IMR-90 (cell line): ENCODE measurements around the gene ANK3. TPM values are rescaled to one million over a fixed set of nuclear protein-coding genes. Genes with fewer than 3 reads are reported as not detected.

Experiments
- ATAC-seq: fragments of 200-7000 bp; cut with Tn5 transposase; 2 replicates; pipeline ENCODE4 v1.9.1; 2020; ENCODE audit warnings: low read depth, mild to moderate bottlenecking, moderate library complexity
- BruUV-seq: library from RNA; stranded (reverse); fragments of 400-500 nt; replicated peaks from 2 replicates; lab custom pipeline; 2021; lab: Mats Ljungman, UMichigan
- CTCF ChIA-PET: fragments of 300-600 bp; formaldehyde crosslinking; extraction: SDS; loops from one replicate; lab custom pipeline; 2021; ENCODE audit warnings: antibody characterized with exemption; lab: Yijun Ruan, JAX
- POLR2A ChIA-PET: fragments of 300-600 bp; sonication (Branson Sonifier 250); formaldehyde crosslinking; loops from one replicate; lab custom pipeline; 2022; ENCODE audit warnings: antibody characterized with exemption; ENCODE audit not compliant: unreplicated experiment; lab: Charles Lee
- DNase-seq: peaks from one replicate; pipeline ENCODE4 v3.0.0; 2013
- H2AFZ ChIP-seq: replicated peaks from 2 replicates; pipeline ENCODE3; 2013; ENCODE audit warnings: low read length, mild to moderate bottlenecking; ENCODE audit not compliant: poor library complexity
- H2AK5ac ChIP-seq: 2 replicates; pipeline ENCODE4 v1.6.1; 2013; ENCODE audit warnings: low read depth, low read length, inconsistent platforms
- H2AK9ac ChIP-seq: replicated peaks from 2 replicates; pipeline ENCODE3; 2013; ENCODE audit warnings: mild to moderate bottlenecking, low read depth, low read length, moderate library complexity; ENCODE audit not compliant: poor library complexity
- H2BK120ac ChIP-seq: 2 replicates; pipeline ENCODE4 v1.6.1; 2013; ENCODE audit warnings: low read depth, low read length, inconsistent platforms
- H2BK15ac ChIP-seq: 3 replicates; pipeline ENCODE4 v1.6.1; 2013; ENCODE audit warnings: low read depth, low read length, inconsistent platforms
- H2BK20ac ChIP-seq: 2 replicates; pipeline ENCODE4 v1.6.1; 2013; ENCODE audit warnings: low read depth, mild to moderate bottlenecking, inconsistent platforms, low read length, moderate library complexity
- H2BK5ac ChIP-seq: 2 replicates; pipeline ENCODE4 v1.6.1; 2013; ENCODE audit warnings: mild to moderate bottlenecking, low read depth, low read length, inconsistent platforms; ENCODE audit not compliant: poor library complexity, severe bottlenecking
- H3K14ac ChIP-seq: replicated peaks from 2 replicates; pipeline ENCODE4 v1.6.1; 2013; ENCODE audit warnings: low read depth, low read length, inconsistent platforms
- H3K18ac ChIP-seq: 2 replicates; pipeline ENCODE4 v1.6.1; 2013; ENCODE audit warnings: low read depth, low read length, control low read depth
- H3K23ac ChIP-seq: 2 replicates; pipeline ENCODE4 v1.6.1; 2013; ENCODE audit warnings: low read depth, low read length, inconsistent platforms
- H3K27ac ChIP-seq: 2 replicates; pipeline ENCODE4 v1.5.1; 2013; ENCODE audit warnings: mild to moderate bottlenecking, control low read depth, low read length; ENCODE audit not compliant: insufficient read depth
- H3K27me3 ChIP-seq: 2 replicates; pipeline ENCODE4 v1.6.1; 2013; ENCODE audit warnings: low read length; ENCODE audit not compliant: control insufficient read depth, insufficient read depth
- H3K36me3 ChIP-seq: 2 replicates; pipeline ENCODE4 v1.6.1; 2013; ENCODE audit warnings: low read length, mixed read lengths; ENCODE audit not compliant: control insufficient read depth, insufficient read depth
- H3K4ac ChIP-seq: 2 replicates; pipeline ENCODE4 v1.6.1; 2013; ENCODE audit warnings: low read depth, low read length, inconsistent platforms
- H3K4me1 ChIP-seq: 2 replicates; pipeline ENCODE4 v1.6.1; 2013; ENCODE audit warnings: low read length, mixed read lengths; ENCODE audit not compliant: control insufficient read depth, insufficient read depth
- H3K4me2 ChIP-seq: 2 replicates; pipeline ENCODE4 v1.6.1; 2013; ENCODE audit warnings: low read depth, mild to moderate bottlenecking, control low read depth, low read length, moderate library complexity
- H3K4me3 ChIP-seq: 2 replicates; pipeline ENCODE4 v1.5.1; 2013; ENCODE audit warnings: low read depth, mild to moderate bottlenecking, control low read depth, low read length, moderate library complexity; ENCODE audit not compliant: insufficient read depth
- H3K56ac ChIP-seq: 2 replicates; pipeline ENCODE4 v1.6.1; 2013; ENCODE audit warnings: low read length, inconsistent platforms; ENCODE audit not compliant: insufficient read depth; ENCODE audit errors: extremely low read depth
- H3K79me1 ChIP-seq, 2 experiments: 2 replicates each; pipeline ENCODE4 v1.6.1; 2013; ENCODE audit warnings: low read length in 2 of 2, inconsistent platforms in 1 of 2, low read depth in 1 of 2
- H3K9ac ChIP-seq: 2 replicates; pipeline ENCODE4 v1.6.1; 2013; ENCODE audit warnings: low read depth, low read length, control low read depth
- H3K9me1 ChIP-seq: 2 replicates; pipeline ENCODE4 v1.6.1; 2013; ENCODE audit warnings: low read length, inconsistent platforms; ENCODE audit not compliant: insufficient read depth
- H3K9me3 ChIP-seq: 2 replicates; pipeline ENCODE4 v1.6.1; 2013; ENCODE audit warnings: low read length; ENCODE audit not compliant: control insufficient read depth, insufficient read depth
- H4K20me1 ChIP-seq: 2 replicates; pipeline ENCODE4 v1.6.1; 2013; ENCODE audit warnings: low read length, inconsistent platforms; ENCODE audit not compliant: insufficient read depth
- H4K5ac ChIP-seq: 2 replicates; pipeline ENCODE4 v1.6.1; 2013; ENCODE audit warnings: mild to moderate bottlenecking, low read depth, low read length, control low read depth
- H4K8ac ChIP-seq, 2 experiments: 2 replicates each; pipeline ENCODE4 v1.6.1; 2013; ENCODE audit warnings: low read depth in 2 of 2, low read length in 2 of 2, control low read depth in 1 of 2, inconsistent platforms in 1 of 2
- H4K91ac ChIP-seq: 2 replicates; pipeline ENCODE4 v1.6.1; 2013; ENCODE audit warnings: low read depth, low read length, inconsistent platforms; ENCODE audit not compliant: insufficient read depth
- BHLHE40 ChIP-seq: fragments of 150-350 bp; IDR thresholded peaks from 2 replicates; pipeline ENCODE4 v1.6.1; 2016; ENCODE audit warnings: mild to moderate bottlenecking, low read depth, low read length
- CEBPB ChIP-seq: IDR thresholded peaks from 2 replicates; pipeline ENCODE4 v1.6.1; 2012; ENCODE audit warnings: low read depth, low read length, improper control_type of control experiment
- CHD1 ChIP-seq: IDR thresholded peaks from 2 replicates; pipeline ENCODE4 v1.6.1; 2012; ENCODE audit warnings: low read depth, low read length, improper control_type of control experiment
- FOS ChIP-seq: fragments of 150-350 bp; IDR thresholded peaks from 2 replicates; pipeline ENCODE4 v1.6.1; 2016; ENCODE audit warnings: low read depth, low read length
- MAFK ChIP-seq: IDR thresholded peaks from 2 replicates; pipeline ENCODE4 v1.6.1; 2012; ENCODE audit warnings: low read depth, low read length, improper control_type of control experiment
- MAZ ChIP-seq: IDR thresholded peaks from 2 replicates; pipeline ENCODE4 v1.6.1; 2012; ENCODE audit warnings: low read depth, mild to moderate bottlenecking, low read length, improper control_type of control experiment, moderate library complexity, borderline replicate concordance
- MXI1 ChIP-seq: IDR thresholded peaks from 2 replicates; pipeline ENCODE4 v1.6.1; 2012; ENCODE audit warnings: low read depth, mild to moderate bottlenecking, low read length, moderate library complexity, borderline replicate concordance
- NFE2L2 ChIP-seq: fragments of 150-350 bp; IDR thresholded peaks from 2 replicates; pipeline ENCODE4 v1.6.1; 2016; ENCODE audit warnings: low read depth, mild to moderate bottlenecking, low read length
- POLR2A ChIP-seq: IDR thresholded peaks from 2 replicates; pipeline ENCODE4 v1.6.1; 2012; ENCODE audit warnings: mild to moderate bottlenecking, low read depth, low read length
- RAD21 ChIP-seq: IDR thresholded peaks from 2 replicates; pipeline ENCODE4 v1.6.1; 2012; ENCODE audit warnings: low read length, improper control_type of control experiment
- RCOR1 ChIP-seq: IDR thresholded peaks from 2 replicates; pipeline ENCODE4 v1.6.1; 2012; ENCODE audit warnings: mild to moderate bottlenecking, low read length, improper control_type of control experiment; ENCODE audit not compliant: insufficient replicate concordance
- RFX5 ChIP-seq: IDR thresholded peaks from 2 replicates; pipeline ENCODE4 v1.8.0; 2012; ENCODE audit warnings: low read depth, mild to moderate bottlenecking, low read length, moderate library complexity
- SMC3 ChIP-seq: fragments of 150-350 bp; IDR thresholded peaks from 2 replicates; pipeline ENCODE4 v1.6.1; 2016; ENCODE audit warnings: low read depth, mild to moderate bottlenecking, antibody characterized with exemption, low read length, moderate library complexity
- WGBS, 2 experiments: methylation state at CpG; one replicate each; pipeline versions ENCODE4 v1.1.5 to v1.1.7; 2013; ENCODE audit warnings: missing lambda C conversion rate in 2 of 2; ENCODE audit not compliant: insufficient read length in 1 of 2; ENCODE audit errors: extremely low coverage in 2 of 2; 5-methylcytosine and 5-hydroxymethylcytosine counted together
- dilution Hi-C: fragments of 300-500 bp; cut with HindIII; formaldehyde crosslinking; loops from one replicate; pipeline ENCODE4 v1.14.3; 2018; ENCODE audit warnings: low sequenced_read_pairs; ENCODE audit not compliant: unreplicated experiment
- in situ Hi-C: fragments of 300-500 bp; cut with MboI; formaldehyde crosslinking; loops from 3 replicates; pipeline ENCODE4 v1.14.3; 2019; ENCODE audit warnings: low sequenced_read_pairs, inconsistent platforms, mixed read lengths
- intact Hi-C: fragments of 100-400 bp; cut with micrococcal nuclease; formaldehyde crosslinking; loops from 2 replicates; pipeline ENCODE4 v1.10.0; 2022
- polyA plus RNA-seq, 3 experiments: library from polyadenylated mRNA; depleted of rRNA; stranded (reverse); fragments of >200 nt; gene quantifications; 2 replicates each; pipeline ENCODE4 v1.2.3, GENCODE V29; 2012; ENCODE audit warnings: low replicate concordance in 1 of 3
- total RNA-seq: library from RNA; depleted of rRNA; stranded (reverse); fragments of >200 nt; gene quantifications from 2 replicates; pipeline ENCODE4 v1.2.3, GENCODE V29; 2012
- TF ChIP-seq, protein P1 (sequence below): conservative IDR thresholded peaks from 2 replicates; pipeline ENCODE4 v1.5.1; 2012; ENCODE audit warnings: mild to moderate bottlenecking, low read depth, low read length, improper control_type of control experiment
- TF ChIP-seq, protein P2 (sequence below): fragments of 150-350 bp; IDR thresholded peaks from 2 replicates; pipeline ENCODE4 v1.6.1; 2017; ENCODE audit warnings: mild to moderate bottlenecking, antibody characterized with exemption, low read length, low read depth
- TF ChIP-seq, protein P3 (sequence below): fragments of 150-350 bp; IDR thresholded peaks from 2 replicates; pipeline ENCODE4 v1.6.1; 2016; ENCODE audit warnings: low read depth, mild to moderate bottlenecking, low read length, moderate library complexity, borderline replicate concordance

ANK3 gene
- total and polyA plus RNA-seq, 2 of the 4 experiments (the other 2 are of a cell fraction) = 0.63 to 1.8 TPM

DNA sequence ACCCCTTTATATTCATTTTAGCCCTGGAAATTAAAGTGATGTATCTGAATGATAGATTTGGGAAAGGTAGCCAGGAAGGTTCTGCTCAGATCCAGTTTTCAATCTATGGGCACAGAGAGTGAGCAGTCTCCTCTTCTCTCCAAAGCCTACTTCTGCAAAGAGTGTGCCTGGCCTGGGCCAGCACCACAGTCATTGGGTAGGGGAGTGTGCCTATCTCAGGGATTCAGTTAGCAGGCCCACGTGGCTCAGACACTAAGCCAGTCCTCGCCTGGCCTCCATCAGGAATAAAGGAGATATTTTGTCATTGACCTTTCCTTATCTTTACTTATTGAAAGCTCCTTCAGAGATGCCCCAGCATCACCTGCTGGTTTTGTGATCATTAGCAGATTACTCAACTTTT is 267.5 kb downstream of the ANK3 start:
- H2BK120ac ChIP-seq = peak overlapping the region; percentile 0; the same call in 1 of the 2 replicates
- H4K5ac ChIP-seq = no peak overlapping the region
- in situ Hi-C loops = loop anchor here (10.0 to 25.0 kb wide), 2 partner anchors 313 to 515 kb away; no protein-coding TSS in a partner anchor
- no TSS peak for BruUV-seq
- TF ChIP-seq, protein P1, sequence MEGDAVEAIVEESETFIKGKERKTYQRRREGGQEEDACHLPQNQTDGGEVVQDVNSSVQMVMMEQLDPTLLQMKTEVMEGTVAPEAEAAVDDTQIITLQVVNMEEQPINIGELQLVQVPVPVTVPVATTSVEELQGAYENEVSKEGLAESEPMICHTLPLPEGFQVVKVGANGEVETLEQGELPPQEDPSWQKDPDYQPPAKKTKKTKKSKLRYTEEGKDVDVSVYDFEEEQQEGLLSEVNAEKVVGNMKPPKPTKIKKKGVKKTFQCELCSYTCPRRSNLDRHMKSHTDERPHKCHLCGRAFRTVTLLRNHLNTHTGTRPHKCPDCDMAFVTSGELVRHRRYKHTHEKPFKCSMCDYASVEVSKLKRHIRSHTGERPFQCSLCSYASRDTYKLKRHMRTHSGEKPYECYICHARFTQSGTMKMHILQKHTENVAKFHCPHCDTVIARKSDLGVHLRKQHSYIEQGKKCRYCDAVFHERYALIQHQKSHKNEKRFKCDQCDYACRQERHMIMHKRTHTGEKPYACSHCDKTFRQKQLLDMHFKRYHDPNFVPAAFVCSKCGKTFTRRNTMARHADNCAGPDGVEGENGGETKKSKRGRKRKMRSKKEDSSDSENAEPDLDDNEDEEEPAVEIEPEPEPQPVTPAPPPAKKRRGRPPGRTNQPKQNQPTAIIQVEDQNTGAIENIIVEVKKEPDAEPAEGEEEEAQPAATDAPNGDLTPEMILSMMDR = no peak
- TF ChIP-seq POLR2A = no peak
- TF ChIP-seq FOS = no peak
- no peak for TF ChIP-seq BHLHE40
- no peak for TF ChIP-seq NFE2L2
- no peak for TF ChIP-seq RAD21
- TF ChIP-seq RFX5 = no peak
- TF ChIP-seq, protein P2, sequence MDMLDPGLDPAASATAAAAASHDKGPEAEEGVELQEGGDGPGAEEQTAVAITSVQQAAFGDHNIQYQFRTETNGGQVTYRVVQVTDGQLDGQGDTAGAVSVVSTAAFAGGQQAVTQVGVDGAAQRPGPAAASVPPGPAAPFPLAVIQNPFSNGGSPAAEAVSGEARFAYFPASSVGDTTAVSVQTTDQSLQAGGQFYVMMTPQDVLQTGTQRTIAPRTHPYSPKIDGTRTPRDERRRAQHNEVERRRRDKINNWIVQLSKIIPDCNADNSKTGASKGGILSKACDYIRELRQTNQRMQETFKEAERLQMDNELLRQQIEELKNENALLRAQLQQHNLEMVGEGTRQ = no peak
- no peak for TF ChIP-seq CHD1
- TF ChIP-seq MAFK = no peak
- TF ChIP-seq SMC3 = no peak
- TF ChIP-seq CEBPB = no peak
- no peak for TF ChIP-seq MXI1
- TF ChIP-seq RCOR1 = no peak
- TF ChIP-seq, protein P3, sequence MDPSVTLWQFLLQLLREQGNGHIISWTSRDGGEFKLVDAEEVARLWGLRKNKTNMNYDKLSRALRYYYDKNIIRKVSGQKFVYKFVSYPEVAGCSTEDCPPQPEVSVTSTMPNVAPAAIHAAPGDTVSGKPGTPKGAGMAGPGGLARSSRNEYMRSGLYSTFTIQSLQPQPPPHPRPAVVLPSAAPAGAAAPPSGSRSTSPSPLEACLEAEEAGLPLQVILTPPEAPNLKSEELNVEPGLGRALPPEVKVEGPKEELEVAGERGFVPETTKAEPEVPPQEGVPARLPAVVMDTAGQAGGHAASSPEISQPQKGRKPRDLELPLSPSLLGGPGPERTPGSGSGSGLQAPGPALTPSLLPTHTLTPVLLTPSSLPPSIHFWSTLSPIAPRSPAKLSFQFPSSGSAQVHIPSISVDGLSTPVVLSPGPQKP = no peak
- TF ChIP-seq MAZ = no peak
- no peak overlapping the region for H3K4me2 ChIP-seq
- no peak overlapping the region for H2AK5ac ChIP-seq
- no peak overlapping the region for H4K8ac ChIP-seq
- H3K4me3 ChIP-seq = no peak overlapping the region
- no peaks in the 10 kb centered on the region; the same call in 1 of the 2 replicates for H3K27me3 ChIP-seq
- H2BK20ac ChIP-seq = no peak overlapping the region
- ChIA-PET POLR2A (no interaction called here), CTCF (no interaction called here)
- H3K9me3 ChIP-seq = no peaks in the 10 kb centered on the region
- no peak overlapping the region for H3K56ac ChIP-seq
- H3K4me1 ChIP-seq = peaks cover 3% of the 10 kb centered on the region; the same call in 1 of the 2 replicates
- dilution Hi-C loops = no loop called here
- H4K20me1 ChIP-seq = no peaks in the 10 kb centered on the region
- DNase-seq = no peak
- no peaks in the 10 kb centered on the region for H3K79me1 ChIP-seq
- H3K36me3 ChIP-seq = no peaks in the 10 kb centered on the region
- H3K9me1 ChIP-seq = peaks cover 4% of the 10 kb centered on the region; the same call in 1 of the 2 replicates
- H3K23ac ChIP-seq = no peak overlapping the region
- H3K4ac ChIP-seq = no peak overlapping the region
- no peak overlapping the region for H2BK5ac ChIP-seq
- H3K27ac ChIP-seq = no peak overlapping the region
- H2AK9ac ChIP-seq = no peak overlapping the region
- no peak overlapping the region for H3K18ac ChIP-seq
- no peak overlapping the region; the same call in 2 of the 3 replicates for H2BK15ac ChIP-seq
- intact Hi-C loops = no loop called here
- ATAC-seq = no peak
- H2AFZ ChIP-seq = no peak overlapping the region
- WGBS, 2 experiments = no CpG with 5 or more reads among the region's 2 CpGs
- no peak overlapping the region for H3K9ac ChIP-seq
- H4K91ac ChIP-seq = no peak overlapping the region
- H3K14ac ChIP-seq = no peak overlapping the region
